ENCODE measurements around the gene NTRK3.

NTRK3 gene

GRCh38 chr15:88256279-88257230 lies at the start of gene NTRK3:
Gene NTRK3 (minus strand): TSS chr15:88256739. CDS start chr15:88256153, 586 bp downstream.
- DNase-seq = peak in 2 of 3 experiments; percentile 71 to 82

DNA sequence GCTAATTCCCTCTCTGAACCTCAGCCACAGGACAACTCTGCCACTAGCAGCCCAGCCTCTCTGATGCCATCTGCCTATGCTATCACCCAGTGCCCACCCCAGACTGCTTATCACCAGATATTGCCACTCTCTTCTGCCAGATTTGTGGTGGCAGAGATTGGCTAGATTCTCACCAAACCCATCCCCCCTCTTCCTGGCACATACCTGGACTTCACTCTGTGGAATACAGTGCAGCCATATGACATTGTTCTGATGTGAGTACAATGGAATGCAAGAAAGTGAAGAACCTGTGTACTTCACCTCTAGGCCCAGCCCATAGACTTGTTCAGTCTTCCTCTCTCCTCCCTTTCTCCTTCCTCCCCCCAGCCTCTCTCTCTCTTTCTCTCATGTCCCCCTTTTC lies 46.9 kb upstream of the NTRK3 start:
- no peak for DNase-seq

DNA sequence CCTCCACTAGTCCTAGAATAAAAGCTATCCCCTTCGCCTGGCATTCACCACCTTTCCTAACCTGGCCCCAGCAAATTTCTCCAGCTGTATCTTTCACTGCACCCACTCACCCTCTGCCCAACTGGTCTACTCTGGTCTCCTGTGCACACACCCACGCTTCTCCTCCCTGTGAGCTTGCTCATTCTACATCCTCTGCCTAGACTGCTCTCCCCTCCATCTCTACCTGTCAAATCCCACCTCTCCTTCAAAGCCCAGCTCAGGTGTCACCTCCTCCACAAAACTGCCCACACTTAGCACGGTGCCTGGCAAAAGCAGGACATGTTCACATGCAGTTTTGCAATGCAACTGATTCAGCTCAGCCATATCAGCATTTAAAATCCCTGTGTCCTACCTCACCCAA lies 45.8 kb upstream of the NTRK3 start:
- DNase-seq = no peak

- no peak for DNase-seq
Measured at GRCh38 chr15:88301311-88301710, 44.8 kb upstream of the NTRK3 start.

DNA sequence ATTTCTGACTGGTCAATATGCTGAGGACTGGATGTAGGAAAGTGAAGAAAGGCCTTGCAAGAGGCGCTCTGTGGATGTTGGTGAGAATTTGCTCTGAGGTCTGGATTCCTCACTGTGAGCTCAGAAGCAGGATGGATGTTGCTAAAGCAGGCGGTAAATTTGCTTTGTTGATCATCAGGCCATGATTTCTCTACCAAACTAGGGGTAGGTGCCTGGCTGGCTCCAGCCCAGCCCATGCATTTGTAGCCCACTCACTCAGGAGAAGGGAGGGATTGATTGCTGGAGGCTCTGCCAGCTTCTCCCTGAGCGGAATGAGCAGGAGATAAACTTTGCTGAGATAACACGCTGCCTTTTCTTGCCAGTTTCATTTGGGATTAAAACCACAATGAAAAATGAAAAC lies 44.3 kb upstream of the NTRK3 start:
- DNase-seq = no peak

GRCh38 chr15:88300089-88300488 lies 43.5 kb upstream of the NTRK3 start:
- DNase-seq = no peak

DNA sequence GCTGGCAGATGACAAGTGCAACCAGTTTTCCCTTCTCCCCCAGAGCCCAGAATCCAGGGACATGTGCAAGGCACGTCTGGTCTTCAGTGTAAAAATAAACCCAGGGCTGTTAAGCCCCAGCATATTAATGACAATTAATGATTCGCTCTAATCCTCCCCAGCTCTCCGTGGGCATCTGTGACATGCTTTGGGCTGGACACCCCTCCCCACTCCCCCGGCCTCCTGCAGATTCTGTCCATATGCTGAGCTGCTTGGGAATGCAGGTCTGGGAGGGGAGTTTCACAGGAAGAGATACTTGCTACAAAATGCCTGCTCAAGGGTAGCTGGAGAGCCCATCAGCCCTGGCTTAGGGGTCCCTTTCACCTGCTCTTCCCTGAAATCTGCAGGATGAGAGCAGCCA lies 43.0 kb upstream of the NTRK3 start:
- peak in 1 of 3 experiments; percentile 24 for DNase-seq

DNA sequence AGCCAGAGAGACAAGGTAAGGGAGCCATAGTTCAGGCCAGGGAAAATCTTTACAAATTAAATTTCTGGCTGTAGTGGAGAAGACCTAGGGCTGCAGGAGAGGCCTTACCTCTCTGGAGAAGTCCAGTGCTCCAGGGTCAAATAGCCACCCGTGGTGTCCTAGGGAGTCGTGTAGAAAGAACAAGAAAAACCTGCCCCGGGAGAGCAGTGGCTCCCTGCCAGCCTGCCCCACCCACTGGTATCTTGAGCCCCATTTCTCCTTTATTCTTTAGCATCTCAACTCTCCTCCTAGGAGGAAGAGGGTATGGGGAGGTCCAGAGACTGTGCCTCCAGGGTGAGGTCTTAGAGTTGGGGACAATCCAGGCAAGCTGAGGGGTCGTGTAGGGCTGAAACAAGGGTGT lies 32.1 kb upstream of the NTRK3 start:
- no peak for DNase-seq

- DNase-seq = no peak
Measured at GRCh38 chr15:88288206-88288605, 31.7 kb upstream of the NTRK3 start.

GRCh38 chr15:88284318-88284998 lies 27.9 kb upstream of the NTRK3 start:
- DNase-seq = peak in 2 of 3 experiments; percentile 23 to 62

GRCh38 chr15:88282614-88283013 lies 26.1 kb upstream of the NTRK3 start:
- DNase-seq = peak in 1 of 3 experiments; percentile 41

DNA sequence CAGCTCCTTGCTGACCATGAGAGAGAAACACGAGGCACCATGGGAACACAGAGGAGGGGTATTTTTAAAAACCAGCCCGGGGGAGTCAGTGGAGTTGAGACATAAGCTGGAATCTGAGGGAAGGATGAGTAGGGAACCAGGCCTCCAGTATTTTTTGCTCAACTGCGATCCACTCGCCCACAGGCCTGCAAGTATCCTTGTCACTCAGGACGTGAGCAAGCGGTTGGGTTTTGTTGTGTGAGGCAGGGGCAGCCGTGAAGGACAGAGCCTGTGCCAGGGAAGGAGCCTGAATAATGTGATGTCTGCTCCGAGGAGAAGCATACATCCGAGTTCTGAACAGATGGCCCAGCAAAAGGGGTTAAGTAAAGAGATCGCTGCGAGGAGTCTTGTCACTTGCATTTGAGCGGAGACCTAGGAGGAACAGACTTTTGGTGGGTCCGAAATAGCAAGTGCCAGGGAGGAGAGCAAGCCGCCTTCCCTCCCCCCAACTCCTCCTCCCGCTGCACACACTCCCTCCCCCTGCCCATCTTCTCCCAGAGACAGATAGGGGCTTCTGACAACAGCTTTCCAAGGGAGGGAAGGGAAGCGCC lies 20.4 kb upstream of the NTRK3 start:
- no peak for DNase-seq

GRCh38 chr15:88275804-88276203 lies 19.3 kb upstream of the NTRK3 start:
- no peak for DNase-seq

- DNase-seq = peak; percentile 55 to 79 (median 60)
Measured at GRCh38 chr15:88274553-88275460, 18.3 kb upstream of the NTRK3 start.

- no peak for DNase-seq
Measured at GRCh38 chr15:88272421-88272820, 15.9 kb upstream of the NTRK3 start.

- no peak for DNase-seq
Measured at GRCh38 chr15:88269356-88270062, 13.0 kb upstream of the NTRK3 start.

- peak in 1 of 3 experiments; percentile 7 for DNase-seq
Measured at GRCh38 chr15:88267720-88268119, 11.2 kb upstream of the NTRK3 start.

GRCh38 chr15:88266170-88266569 lies 9.6 kb upstream of the NTRK3 start:
- DNase-seq = no peak

DNA sequence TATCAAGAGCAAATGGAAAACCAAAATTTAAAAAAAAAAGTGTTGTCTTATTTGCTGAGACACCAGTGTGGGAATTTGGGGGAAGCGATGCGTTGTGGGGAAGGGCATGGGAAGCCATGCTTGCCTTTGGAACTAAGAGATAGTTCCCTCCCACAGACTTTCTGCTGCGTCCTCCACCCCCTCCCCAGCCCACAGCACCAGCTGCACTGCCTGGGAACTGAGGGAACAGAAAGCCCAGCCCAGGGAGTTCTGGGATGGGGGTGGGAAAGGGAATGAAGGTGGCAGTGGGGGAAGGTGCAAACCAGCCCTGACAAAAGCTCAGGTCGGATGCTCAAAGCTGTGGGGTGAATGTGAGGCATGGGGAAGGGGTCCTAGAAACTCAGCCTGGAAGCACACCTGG lies 8.1 kb upstream of the NTRK3 start:
- no peak for DNase-seq

DNA sequence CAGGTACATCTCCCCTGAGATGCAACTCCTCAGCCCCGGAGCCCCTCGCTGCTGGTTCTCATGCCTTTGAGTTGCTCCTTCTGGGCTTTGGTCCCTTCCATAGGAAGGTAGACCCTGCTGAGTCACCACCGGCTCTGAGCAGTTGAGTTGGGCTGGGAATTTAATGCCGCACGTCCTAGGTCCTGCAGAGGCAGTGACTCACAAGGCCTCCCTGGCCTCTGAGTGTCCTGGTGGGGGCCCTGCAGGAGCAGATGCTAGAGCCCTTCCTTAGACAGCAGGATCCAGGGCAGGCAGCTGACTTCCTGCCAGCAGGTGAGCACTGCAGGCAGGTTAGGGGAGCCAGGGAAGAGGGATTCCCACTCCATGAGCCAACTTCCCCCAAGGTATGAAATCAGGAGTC lies 5.5 kb upstream of the NTRK3 start:
- no peak for DNase-seq

GRCh38 chr15:88258093-88258641 lies 1.6 kb upstream of the NTRK3 start:
- DNase-seq = peak; percentile 10 to 36 (median 16)

Measured in NCI-H1417 (cell line).